ENCODE measurements around the gene SATB1. TPM values are rescaled to one million over a fixed set of nuclear protein-coding genes. Genes with fewer than 3 reads are reported as not detected.

Gene SATB1
- total RNA-seq, 1 donor: 23.3 TPM

DNA sequence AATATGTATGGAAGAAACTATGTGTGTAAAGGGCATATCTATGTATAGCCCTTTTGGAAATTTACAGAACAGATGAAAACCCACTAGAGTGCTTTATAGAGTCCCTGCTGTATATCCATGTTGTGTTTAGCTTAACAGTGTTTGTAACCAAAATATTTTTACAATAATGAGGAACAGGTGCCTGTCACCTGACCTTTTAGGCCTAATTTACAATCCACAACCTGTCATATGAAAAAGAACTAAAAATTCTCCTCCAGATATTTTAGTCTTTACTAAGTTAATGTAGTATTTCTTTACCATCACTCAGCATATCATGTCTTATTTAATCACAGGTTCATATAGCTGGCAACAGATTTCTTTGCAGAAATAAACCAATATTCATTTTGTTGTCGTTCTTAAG lies 16.4 kb upstream of the SATB1 start:
- no peak for DNase-seq (ENCODE audit: low read depth)
- no peak overlapping the region for H3K4me3 ChIP-seq (ENCODE audit: low read depth, low read length)
- no peak for TF ChIP-seq CTCF (IDR thresholded peaks at IDR 0.05; ENCODE audit: insufficient read depth, low read length)

- no peak for TF ChIP-seq CTCF (IDR thresholded peaks at IDR 0.05; ENCODE audit: insufficient read depth, low read length)
- DNase-seq (ENCODE audit: low read depth): no peak
- no peak overlapping the region for H3K4me3 ChIP-seq (ENCODE audit: low read depth, low read length)
Measured at GRCh38 chr3:18440066-18440722, 15.1 kb upstream of the SATB1 start.

DNA sequence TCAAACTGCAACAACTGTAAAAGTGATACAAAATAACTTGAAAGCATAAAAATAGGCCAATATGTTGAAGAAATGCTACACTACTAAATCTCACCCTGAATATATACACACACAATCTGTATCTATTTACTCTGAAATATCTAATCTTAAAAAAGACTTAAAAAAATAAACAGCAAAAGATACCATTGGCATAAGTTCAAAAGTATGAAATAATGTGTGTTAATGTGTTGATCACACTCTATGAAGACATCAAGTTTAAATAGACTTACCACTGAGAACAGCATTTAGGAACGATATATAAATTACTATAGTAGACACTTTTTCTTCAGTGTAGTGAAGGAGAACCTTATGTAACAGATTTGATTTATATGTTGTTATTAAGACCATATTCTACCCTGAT lies 14.1 kb upstream of the SATB1 start:
- TF ChIP-seq CTCF (IDR thresholded peaks at IDR 0.05; ENCODE audit: insufficient read depth, low read length): no peak
- no peak overlapping the region for H3K4me3 ChIP-seq (ENCODE audit: low read depth, low read length)
- no peak for DNase-seq (ENCODE audit: low read depth)

DNA sequence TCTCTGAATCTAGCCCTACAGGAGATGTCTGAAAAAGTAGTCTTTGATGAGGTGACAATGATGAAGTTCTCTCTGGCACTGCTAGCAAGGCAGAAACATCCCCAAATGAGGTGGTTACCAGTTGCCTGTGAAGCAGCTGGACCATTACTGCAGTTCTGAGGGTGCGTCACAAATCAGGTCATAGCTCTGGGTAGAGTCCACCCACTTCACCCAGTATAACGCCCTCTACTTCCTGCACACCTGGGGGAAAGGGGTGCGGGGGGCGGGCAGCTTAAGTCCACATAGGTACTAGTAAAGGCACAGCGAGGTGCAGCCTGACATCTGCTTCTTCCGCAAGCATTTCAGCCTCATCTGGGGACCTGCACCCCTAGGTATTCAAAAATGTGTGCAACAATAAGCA lies 13.4 kb upstream of the SATB1 start:
- no peak for TF ChIP-seq CTCF (IDR thresholded peaks at IDR 0.05; ENCODE audit: insufficient read depth, low read length)
- no peak for DNase-seq (ENCODE audit: low read depth)
- H3K4me3 ChIP-seq (ENCODE audit: low read depth, low read length): no peak overlapping the region

DNA sequence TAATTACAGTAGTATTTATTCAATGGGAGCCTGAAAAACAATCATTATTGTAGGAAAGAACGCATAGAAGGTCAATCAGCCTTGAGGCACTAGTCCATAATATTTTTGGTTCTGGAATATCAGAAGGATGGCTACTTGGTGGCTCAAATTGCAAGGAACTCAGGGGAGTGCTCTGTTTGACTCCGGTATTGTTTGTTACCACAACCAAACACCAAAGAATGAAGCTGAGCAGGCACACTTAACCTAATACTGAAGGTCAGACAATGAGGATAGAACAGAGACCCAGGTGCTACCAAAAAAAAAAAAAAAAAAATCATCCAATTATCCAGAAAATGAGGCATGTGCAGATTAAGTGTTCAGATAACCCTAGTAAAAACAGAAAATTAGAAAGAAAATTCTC lies 11.1 kb upstream of the SATB1 start:
- H3K4me3 ChIP-seq (ENCODE audit: low read depth, low read length): no peak overlapping the region
- no peak for TF ChIP-seq CTCF (IDR thresholded peaks at IDR 0.05; ENCODE audit: insufficient read depth, low read length)
- DNase-seq (ENCODE audit: low read depth): no peak

- no peak overlapping the region for H3K4me3 ChIP-seq (ENCODE audit: low read depth, low read length)
- TF ChIP-seq CTCF (IDR thresholded peaks at IDR 0.05; ENCODE audit: insufficient read depth, low read length): no peak
- no peak for DNase-seq (ENCODE audit: low read depth)
Measured at GRCh38 chr3:18434711-18435110, 9.6 kb upstream of the SATB1 start.

GRCh38 chr3:18432752-18433151 lies 7.6 kb upstream of the SATB1 start:
- no peak overlapping the region for H3K4me3 ChIP-seq (ENCODE audit: low read depth, low read length)
- no peak for DNase-seq (ENCODE audit: low read depth)
- no peak for TF ChIP-seq CTCF (IDR thresholded peaks at IDR 0.05; ENCODE audit: insufficient read depth, low read length)
